Kidney tubule cell (primary cell): ENCODE measurements around the gene AQP3.
"Not testable (repeated sequence)": the region's sequence is repeated elsewhere in the genome, so short reads cannot be mapped to it uniquely, and the experiment has no call there.

ENCODE experiments used
- DNase-seq: peaks from one replicate; pipeline ENCODE4 v3.0.0-alpha.2; 2018; ENCODE audit warnings: low spot score

AQP3 gene

GRCh38 chr9:33442125-33442524 lies 5.3 kb downstream of the AQP3 start:
- no peak for DNase-seq

- DNase-seq: no peak
Measured at GRCh38 chr9:33440609-33441008, 6.8 kb downstream of the AQP3 start.

- DNase-seq: no peak
Measured at GRCh38 chr9:33440204-33440603, 7.2 kb downstream of the AQP3 start.

- DNase-seq: no peak
Measured at GRCh38 chr9:33439731-33440130, 7.7 kb downstream of the AQP3 start.

GRCh38 chr9:33438926-33439680 lies 8.3 kb downstream of the AQP3 start:
- no peak for DNase-seq

GRCh38 chr9:33437898-33438297 lies 9.5 kb downstream of the AQP3 start:
- no peak for DNase-seq

- no peak for DNase-seq
Measured at GRCh38 chr9:33437205-33437604, 10.2 kb downstream of the AQP3 start.

- no peak for DNase-seq
Measured at GRCh38 chr9:33436445-33436844, 10.9 kb downstream of the AQP3 start.

GRCh38 chr9:33435821-33436277 lies 11.5 kb downstream of the AQP3 start:
- no peak for DNase-seq

- no peak for DNase-seq
Measured at GRCh38 chr9:33434317-33435105, 12.9 kb downstream of the AQP3 start.

GRCh38 chr9:33433871-33434270 lies 13.5 kb downstream of the AQP3 start:
- DNase-seq: no peak

GRCh38 chr9:33431420-33431819 lies 16.0 kb downstream of the AQP3 start:
- DNase-seq: no peak

- no peak for DNase-seq
Measured at GRCh38 chr9:33430942-33431341, 16.5 kb downstream of the AQP3 start.

GRCh38 chr9:33429256-33429985 lies 18.0 kb downstream of the AQP3 start:
- DNase-seq: no peak

GRCh38 chr9:33426843-33427293 lies 20.5 kb downstream of the AQP3 start:
- DNase-seq: no peak

GRCh38 chr9:33425128-33425533 lies 22.3 kb downstream of the AQP3 start:
- DNase-seq: peak; percentile 46

- not testable (repeated sequence) for DNase-seq
Measured at GRCh38 chr9:33424492-33424891, 22.9 kb downstream of the AQP3 start.

- DNase-seq: not testable (repeated sequence)
Measured at GRCh38 chr9:33424043-33424442, 23.4 kb downstream of the AQP3 start.

- DNase-seq: no peak
Measured at GRCh38 chr9:33419708-33420303, 27.6 kb downstream of the AQP3 start.

- no peak for DNase-seq
Measured at GRCh38 chr9:33418090-33418489, 29.3 kb downstream of the AQP3 start.

GRCh38 chr9:33416996-33417395 lies 30.4 kb downstream of the AQP3 start:
- no peak for DNase-seq

- DNase-seq: peak; percentile 87
Measured at GRCh38 chr9:33415501-33416038, 31.8 kb downstream of the AQP3 start.
